ENCODE results near the gene CDC42BPA. TPM values are rescaled to one million over a fixed set of nuclear protein-coding genes. Genes with fewer than 3 reads are reported as not detected.
"Not testable (repeated sequence)": the region's sequence is repeated elsewhere in the genome, so short reads cannot be mapped to it uniquely, and the experiment has no call there.

The CDC42BPA gene
- total RNA-seq, 1 donor from 2014 or later = 37.4 TPM

DNA sequence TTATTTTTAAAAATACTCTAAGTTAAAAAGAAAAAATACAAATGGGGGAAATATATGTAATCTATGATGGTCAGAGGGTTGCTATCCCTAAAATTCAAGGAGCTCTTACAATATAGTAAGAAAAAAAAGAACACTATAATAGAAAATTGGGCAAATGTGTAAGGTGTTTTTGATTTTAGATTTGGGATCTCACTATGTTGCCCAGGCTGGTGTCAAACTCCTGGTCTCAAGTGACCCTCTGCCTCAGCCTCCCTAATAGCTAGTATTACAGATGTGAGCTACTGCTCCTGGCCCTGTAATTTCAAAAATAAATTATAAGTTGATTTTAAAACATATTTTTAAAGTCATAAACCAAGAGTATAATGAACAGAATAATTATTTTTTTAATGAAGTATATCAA, 45.9 kb downstream of the CDC42BPA start:
- intact Hi-C loops (cut with micrococcal nuclease) = no loop called here
- ATAC-seq (no peak), DNase-seq (no peak)

GRCh38 chr1:227270554-227270953, 47.7 kb downstream of the CDC42BPA start:
- intact Hi-C loops (cut with micrococcal nuclease) = no loop called here
- ATAC-seq = no peak

GRCh38 chr1:227268943-227269342, 49.3 kb downstream of the CDC42BPA start:
- ATAC-seq (no peak), DNase-seq (no peak)
- intact Hi-C loops (cut with micrococcal nuclease) = no loop called here

More at GRCh38 chr1:227270554-227270953, 47.7 kb downstream of the CDC42BPA start:
- DNase-seq = no peak

DNA sequence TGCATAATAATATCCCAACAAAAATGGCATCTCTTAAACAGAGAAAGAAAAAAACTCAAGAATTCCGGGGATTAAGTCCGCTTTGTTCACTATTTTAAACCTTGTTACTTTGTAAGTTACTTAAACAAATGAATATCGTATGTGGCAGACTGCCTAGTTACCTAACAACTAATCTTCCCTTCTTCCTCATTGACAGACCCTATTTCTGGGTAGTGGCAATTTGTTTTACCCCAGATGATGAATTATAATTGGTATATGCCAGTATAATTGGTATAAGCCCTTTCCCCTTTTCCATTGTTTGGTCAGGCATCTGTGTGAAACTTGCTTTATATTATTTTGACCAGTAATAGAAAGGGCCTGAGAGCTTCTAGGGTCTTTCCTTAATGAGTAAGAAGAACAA, 52.4 kb downstream of the CDC42BPA start:
- DNase-seq = no peak
- no peak for ATAC-seq
- intact Hi-C loops (cut with micrococcal nuclease) = no loop called here

DNA sequence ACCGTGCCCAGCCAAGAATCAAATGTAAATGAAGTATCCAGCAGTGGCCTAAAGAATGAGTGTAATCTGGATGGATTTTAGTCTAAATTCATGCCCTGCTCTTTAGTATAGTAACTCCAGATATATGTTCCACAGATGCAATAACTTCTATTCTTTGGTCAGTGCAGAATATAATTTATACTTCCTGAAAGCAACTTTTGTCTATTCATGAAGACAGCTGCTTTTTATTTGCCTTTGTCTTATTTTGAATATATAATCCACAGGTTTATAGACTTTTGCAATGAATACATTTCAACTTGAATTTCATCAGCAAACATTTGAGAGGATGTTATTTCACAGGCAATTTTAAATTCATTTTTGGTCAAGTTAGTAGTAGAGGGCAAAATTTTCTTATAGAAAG, 54.4 kb downstream of the CDC42BPA start:
- intact Hi-C loops (cut with micrococcal nuclease) = no loop called here
- ATAC-seq (no peak), DNase-seq (no peak)

DNA sequence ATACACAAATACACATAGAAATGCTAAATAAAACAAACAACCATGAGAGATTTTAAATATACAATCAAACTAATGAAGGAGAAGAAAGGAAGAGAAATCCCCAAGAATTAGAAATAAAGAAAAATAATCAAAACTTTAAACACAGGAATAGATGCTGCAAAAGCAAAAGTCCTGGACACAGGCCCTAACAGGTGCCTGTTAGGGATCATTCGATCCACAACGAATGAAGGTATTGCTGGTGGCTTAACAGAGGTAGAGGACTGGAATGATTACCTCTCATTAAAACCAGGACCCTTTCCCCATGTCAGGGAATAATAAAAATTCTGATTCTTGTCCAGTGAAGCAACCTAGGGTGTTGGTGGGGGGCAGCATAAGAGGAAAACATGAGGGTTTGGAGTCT, 56.8 kb downstream of the CDC42BPA start:
- DNase-seq = no peak
- intact Hi-C loops (cut with micrococcal nuclease) = no loop called here
- ATAC-seq = no peak

GRCh38 chr1:227260433-227260832, 57.9 kb downstream of the CDC42BPA start:
- DNase-seq = no peak
- intact Hi-C loops (cut with micrococcal nuclease) = no loop called here
- no peak for ATAC-seq

DNA sequence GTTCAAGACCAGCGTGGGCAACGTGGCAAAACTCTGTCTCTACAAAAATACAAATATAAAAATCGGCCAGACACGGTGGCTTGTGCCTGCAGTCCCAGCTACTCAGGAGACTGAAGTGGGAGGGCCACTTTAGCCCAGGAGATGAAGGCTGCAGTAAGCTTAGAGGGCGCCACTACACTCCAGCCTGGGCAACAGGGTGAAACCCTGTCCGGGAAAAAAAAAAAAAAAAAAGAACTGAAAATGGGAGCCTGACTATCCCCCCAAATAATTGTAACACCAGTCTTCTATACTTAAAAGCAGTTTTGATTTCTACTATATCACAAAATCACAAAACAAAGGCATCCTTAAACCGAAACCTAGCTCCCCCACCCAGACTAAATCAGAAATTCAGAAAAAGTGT, 60.3 kb downstream of the CDC42BPA start:
- intact Hi-C loops (cut with micrococcal nuclease) = no loop called here
- ATAC-seq = no peak
- no peak for DNase-seq

- intact Hi-C loops (cut with micrococcal nuclease) = no loop called here
- ATAC-seq (no peak), DNase-seq (no peak)
Measured at GRCh38 chr1:227255086-227255732, 63.1 kb downstream of the CDC42BPA start.

DNA sequence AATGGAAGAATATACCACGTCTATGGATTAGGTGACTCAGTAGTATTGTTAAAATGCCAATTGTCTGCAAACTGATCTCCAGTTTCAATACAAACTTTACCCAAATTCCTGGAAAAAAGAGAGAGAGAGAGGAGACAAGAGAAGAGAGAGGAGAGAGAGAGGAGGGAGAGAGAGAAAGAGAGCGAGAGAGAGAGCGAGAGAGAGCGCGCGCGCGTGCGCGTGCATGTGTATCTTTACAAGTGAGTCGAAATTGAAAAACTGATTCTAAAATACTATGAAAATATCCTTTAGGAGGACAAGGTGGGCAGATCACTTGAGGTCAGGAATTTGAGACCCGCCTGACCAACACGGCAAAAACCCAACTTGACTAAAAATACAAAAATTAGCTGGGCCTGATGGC, 65.2 kb downstream of the CDC42BPA start:
- DNase-seq = no peak
- intact Hi-C loops (cut with micrococcal nuclease) = no loop called here
- no peak for ATAC-seq

- ATAC-seq (peak; percentile 88), DNase-seq (peak; percentile 80)
- intact Hi-C loops (cut with micrococcal nuclease) = no loop called here
Measured at GRCh38 chr1:227245613-227246320, 72.5 kb downstream of the CDC42BPA start.

- peak; percentile 24 for ATAC-seq
- intact Hi-C loops (cut with micrococcal nuclease) = no loop called here
- DNase-seq = no peak
Measured at GRCh38 chr1:227244339-227245118, 73.8 kb downstream of the CDC42BPA start.

DNA sequence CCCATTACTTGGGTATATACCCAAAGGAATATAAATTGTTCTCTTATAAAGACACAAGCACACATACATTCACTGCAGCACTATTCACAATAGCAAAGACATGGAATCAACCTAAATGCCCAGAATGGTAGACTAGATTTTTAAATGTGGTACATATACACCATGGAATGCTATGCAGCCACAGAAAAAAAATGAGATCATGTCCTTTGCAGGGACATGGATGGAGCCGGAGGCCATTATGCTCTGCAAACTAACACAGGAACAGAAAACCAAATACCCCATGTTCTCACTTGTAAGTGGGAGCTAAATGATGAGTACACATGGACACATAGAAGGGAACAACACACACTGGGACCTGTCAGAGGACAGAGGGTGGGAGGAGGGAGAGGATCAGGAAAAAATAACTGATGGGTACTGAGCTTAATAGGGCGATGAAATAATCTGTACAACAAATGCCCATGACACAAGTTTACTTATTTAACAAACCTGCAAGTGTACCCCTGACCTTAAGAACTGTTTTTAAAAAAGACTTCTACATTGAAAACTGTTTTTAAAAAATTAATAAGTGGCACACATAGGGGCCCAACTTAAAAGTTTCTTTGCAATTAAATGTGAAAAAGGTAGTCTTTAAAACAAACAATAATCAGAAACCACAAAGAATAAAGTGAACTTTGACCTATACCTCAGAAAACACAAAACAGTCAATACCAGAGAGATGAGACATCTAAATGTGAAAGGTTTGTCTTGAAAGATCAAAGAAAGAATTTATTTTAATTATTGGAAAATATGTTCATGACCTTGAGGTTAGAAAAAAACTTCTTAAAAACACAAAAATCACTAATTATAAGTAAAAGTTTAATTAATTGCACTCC, 75.2 kb downstream of the CDC42BPA start:
- ATAC-seq (peak; percentile 61), DNase-seq (no peak)
- intact Hi-C loops (cut with micrococcal nuclease) = no loop called here

GRCh38 chr1:227240983-227241382, 77.3 kb downstream of the CDC42BPA start:
- no peak for ATAC-seq
- no peak for DNase-seq
- intact Hi-C loops (cut with micrococcal nuclease) = no loop called here

GRCh38 chr1:227234998-227235405, 83.3 kb downstream of the CDC42BPA start:
- no peak for DNase-seq
- intact Hi-C loops (cut with micrococcal nuclease) = loop anchor here (10.0 kb wide), 1 partner anchor 200 kb away; no protein-coding TSS in a partner anchor
- peak; percentile 72 for ATAC-seq

DNA sequence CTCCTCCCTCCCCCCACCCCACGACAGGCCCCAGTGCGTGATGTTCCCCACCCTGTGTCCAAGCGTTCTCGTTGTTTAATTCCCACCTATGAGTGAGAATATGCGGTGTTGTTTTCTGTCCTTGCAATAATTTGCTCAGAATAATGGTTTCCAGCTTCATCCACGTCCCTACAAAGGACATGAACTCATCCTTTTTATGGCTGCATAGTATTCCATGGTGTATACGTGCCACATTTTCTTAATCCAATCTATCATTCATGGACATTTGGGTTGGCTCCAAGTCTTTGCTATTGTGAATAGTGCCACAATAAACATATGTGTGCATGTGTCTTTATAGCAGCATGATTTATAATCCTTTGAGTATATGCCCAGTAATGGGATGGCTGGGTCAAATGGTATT, 87.2 kb downstream of the CDC42BPA start:
- intact Hi-C loops (cut with micrococcal nuclease) = loop anchor here (10.0 kb wide), 1 partner anchor 204 kb away; no protein-coding TSS in a partner anchor
- not testable (repeated sequence) for DNase-seq, ATAC-seq

DNA sequence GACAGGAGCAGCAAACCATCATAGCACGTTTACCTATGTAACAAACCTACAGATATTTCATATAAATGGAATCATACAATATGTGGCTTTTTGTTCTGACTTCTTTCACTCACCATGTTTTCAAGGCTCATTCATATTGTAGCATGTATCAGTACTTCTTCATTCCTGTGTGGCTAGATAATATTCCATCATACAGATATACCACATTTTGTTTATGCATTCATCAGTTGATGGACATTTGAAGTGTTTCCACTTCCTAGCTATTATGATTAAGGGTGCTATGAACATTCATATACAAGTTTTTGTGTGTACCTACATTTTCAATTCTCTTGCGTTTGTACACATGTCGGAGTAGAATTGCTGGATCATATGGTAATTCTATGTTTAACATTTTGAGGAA, 90.1 kb downstream of the CDC42BPA start:
- DNase-seq = no peak
- intact Hi-C loops (cut with micrococcal nuclease) = loop anchor here (10.0 kb wide), 1 partner anchor 103 kb away; no protein-coding TSS in a partner anchor
- ATAC-seq = no peak

GRCh38 chr1:227227761-227228160, 90.5 kb downstream of the CDC42BPA start:
- DNase-seq (no peak), ATAC-seq (no peak)
- intact Hi-C loops (cut with micrococcal nuclease) = loop anchor here (10.0 kb wide), 1 partner anchor 103 kb away; no protein-coding TSS in a partner anchor
